ENCODE measurements around the gene ABCC3. TPM values are rescaled to one million over a fixed set of nuclear protein-coding genes. Genes with fewer than 3 reads are reported as not detected.

The ABCC3 gene, protein sequence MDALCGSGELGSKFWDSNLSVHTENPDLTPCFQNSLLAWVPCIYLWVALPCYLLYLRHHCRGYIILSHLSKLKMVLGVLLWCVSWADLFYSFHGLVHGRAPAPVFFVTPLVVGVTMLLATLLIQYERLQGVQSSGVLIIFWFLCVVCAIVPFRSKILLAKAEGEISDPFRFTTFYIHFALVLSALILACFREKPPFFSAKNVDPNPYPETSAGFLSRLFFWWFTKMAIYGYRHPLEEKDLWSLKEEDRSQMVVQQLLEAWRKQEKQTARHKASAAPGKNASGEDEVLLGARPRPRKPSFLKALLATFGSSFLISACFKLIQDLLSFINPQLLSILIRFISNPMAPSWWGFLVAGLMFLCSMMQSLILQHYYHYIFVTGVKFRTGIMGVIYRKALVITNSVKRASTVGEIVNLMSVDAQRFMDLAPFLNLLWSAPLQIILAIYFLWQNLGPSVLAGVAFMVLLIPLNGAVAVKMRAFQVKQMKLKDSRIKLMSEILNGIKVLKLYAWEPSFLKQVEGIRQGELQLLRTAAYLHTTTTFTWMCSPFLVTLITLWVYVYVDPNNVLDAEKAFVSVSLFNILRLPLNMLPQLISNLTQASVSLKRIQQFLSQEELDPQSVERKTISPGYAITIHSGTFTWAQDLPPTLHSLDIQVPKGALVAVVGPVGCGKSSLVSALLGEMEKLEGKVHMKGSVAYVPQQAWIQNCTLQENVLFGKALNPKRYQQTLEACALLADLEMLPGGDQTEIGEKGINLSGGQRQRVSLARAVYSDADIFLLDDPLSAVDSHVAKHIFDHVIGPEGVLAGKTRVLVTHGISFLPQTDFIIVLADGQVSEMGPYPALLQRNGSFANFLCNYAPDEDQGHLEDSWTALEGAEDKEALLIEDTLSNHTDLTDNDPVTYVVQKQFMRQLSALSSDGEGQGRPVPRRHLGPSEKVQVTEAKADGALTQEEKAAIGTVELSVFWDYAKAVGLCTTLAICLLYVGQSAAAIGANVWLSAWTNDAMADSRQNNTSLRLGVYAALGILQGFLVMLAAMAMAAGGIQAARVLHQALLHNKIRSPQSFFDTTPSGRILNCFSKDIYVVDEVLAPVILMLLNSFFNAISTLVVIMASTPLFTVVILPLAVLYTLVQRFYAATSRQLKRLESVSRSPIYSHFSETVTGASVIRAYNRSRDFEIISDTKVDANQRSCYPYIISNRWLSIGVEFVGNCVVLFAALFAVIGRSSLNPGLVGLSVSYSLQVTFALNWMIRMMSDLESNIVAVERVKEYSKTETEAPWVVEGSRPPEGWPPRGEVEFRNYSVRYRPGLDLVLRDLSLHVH (N-terminal part only)
- total RNA-seq (2014; rRNA removed; shearing (Covaris generic)) = 10.4 and 14.3 TPM in 2 replicates

DNA sequence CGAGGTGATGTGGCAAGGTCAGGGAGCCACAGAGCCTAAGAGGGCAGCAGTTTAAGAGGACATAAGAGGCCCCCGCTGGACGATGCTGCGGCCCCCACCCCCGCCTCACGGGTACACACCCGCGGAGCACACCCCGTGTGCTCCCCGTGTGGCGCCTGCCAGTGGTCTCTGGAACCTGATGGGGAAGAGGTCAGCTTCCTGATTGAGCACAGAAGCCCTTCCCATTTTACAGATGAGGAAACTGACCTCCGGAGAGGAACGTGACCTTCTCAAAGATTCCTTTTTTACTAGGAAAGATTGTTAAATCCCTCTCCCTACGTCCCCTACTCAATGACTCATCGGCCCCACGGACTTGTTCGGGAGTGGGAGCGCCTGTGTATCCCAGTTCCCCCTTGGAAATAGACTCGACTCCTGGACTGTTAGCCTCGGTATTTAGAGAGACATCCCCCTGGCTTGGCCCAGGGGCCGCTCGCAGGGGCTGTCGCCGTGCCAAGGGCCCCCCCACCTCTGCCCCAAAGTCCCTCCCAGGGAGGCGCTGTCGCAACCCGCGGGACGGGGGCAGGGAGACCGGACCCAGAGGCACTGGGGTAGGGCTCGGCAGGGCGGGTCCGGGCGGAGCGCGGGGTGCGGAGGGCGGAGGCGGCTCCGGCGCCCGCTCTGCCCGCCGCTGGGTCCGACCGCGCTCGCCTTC lies at the start of gene ABCC3:
ABCC3 (plus strand) TSS at position 658 of the 691 bp plus-strand sequence. CDS start 56 bp downstream, outside the sequence.
- peak; percentile 58 for DNase-seq (ENCODE audit: low read depth)

- DNase-seq (ENCODE audit: low read depth) = no peak
Measured at GRCh38 chr17:50585346-50585745, 49.3 kb upstream of the ABCC3 start.

GRCh38 chr17:50585891-50586290 lies 48.8 kb upstream of the ABCC3 start:
- no peak for DNase-seq (ENCODE audit: low read depth)

GRCh38 chr17:50586421-50587247 lies 48.0 kb upstream of the ABCC3 start:
- DNase-seq (ENCODE audit: low read depth) = no peak

- no peak for DNase-seq (ENCODE audit: low read depth)
Measured at GRCh38 chr17:50587571-50587970, 47.1 kb upstream of the ABCC3 start.

DNA sequence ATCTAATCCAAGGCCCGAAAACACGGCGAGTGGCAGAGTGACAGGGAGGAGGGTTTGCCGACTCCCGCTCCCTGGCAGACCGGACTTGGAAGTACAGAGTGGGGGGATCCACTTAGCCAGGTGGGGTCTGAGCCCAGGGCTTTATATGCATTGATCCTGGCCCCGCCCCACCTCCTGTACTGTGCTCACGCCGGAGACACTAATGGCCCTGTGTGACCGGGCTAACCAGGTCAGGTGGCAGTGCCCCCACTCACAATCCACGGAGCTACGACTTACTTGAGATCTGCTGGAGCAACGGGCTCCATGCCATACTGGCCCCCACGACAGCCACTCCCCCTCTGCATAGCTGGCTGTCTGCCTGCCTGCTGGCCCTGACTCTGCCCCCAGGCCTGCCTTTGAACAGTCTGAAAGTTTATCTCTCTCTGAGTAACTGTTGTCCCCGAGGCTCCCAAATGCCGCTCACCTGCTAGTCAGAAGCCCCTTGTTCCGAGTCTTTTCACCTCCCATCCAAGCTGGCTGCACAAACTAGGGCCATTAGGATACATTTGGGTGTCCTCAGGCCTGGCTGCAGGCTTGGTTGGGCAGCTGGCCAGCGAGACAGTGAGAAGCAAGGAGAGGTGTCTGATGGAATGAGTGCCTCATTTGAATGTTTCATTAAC lies 46.2 kb upstream of the ABCC3 start:
- no peak for DNase-seq (ENCODE audit: low read depth)

GRCh38 chr17:50589095-50589705 lies 45.5 kb upstream of the ABCC3 start:
- no peak for DNase-seq (ENCODE audit: low read depth)

DNA sequence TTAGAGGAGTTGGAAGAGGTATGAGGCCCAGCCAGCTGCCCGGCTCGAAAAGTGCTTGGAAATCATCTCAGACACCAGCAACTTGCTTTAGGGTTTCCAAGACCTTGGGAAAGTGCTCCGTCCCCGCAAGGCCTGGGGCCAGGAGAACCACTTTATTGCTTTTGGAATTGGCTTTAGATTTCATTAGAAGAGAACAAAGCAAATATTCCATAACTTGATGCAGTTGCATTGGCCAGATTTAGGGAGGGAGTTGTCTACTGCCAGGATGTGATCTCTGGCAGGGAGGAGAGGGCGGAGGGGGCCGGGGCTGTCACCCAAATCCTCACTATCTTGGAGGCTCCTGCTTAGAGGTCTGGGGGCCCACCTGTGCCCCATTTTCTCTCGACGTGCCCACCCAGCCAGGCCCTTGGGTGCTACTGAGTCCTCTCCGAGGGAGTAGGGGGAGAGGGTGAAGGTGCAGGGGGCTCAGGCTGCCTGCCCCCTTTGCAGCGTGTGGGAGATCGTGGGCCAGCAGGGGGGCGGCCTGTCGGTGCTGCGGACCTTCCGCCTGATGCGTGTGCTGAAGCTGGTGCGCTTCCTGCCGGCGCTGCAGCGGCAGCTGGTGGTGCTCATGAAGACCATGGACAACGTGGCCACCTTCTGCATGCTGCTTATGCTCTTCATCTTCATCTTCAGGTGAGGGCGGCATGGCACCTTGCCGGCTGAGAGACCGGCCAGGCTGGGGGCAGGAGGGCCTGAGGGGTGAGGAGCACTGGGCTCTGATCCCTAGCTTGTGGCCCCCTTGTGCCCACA lies 43.5 kb upstream of the ABCC3 start:
- no peak for DNase-seq (ENCODE audit: low read depth)

GRCh38 chr17:50593321-50593720 lies 41.4 kb upstream of the ABCC3 start:
- no peak for DNase-seq (ENCODE audit: low read depth)

DNA sequence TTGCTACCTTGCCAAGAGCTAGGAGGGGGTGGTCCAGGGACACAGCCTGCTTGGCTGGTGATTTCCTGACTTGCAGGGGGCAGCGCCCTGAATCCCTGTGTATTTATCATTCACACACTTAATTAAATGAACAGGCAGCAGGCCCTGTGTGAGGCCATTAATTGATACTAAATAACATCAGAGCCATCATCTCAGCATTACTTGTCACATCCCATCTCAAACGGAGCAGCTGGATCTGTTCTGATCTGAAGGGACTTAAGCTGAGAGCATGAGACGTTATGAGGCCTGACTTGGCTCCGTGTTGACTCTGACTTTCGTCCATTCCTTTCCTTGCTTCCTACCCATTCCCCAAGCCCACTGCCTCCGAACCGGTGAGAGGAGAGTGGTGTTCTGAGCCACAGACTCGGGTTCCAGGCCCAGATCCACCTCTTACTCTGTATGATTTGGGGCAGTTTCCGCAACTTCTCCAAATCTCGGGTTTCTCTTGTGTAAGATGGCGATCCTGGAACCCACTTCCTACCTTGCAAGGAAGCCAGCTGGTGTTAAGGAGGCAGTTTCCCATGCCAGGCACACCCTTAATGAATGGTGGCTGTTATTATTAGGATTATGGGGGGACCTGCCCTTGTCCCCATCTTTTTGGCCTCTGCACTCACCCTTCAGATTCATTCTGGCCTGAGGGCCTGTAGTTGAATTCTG lies 40.4 kb upstream of the ABCC3 start:
- no peak for DNase-seq (ENCODE audit: low read depth)

DNA sequence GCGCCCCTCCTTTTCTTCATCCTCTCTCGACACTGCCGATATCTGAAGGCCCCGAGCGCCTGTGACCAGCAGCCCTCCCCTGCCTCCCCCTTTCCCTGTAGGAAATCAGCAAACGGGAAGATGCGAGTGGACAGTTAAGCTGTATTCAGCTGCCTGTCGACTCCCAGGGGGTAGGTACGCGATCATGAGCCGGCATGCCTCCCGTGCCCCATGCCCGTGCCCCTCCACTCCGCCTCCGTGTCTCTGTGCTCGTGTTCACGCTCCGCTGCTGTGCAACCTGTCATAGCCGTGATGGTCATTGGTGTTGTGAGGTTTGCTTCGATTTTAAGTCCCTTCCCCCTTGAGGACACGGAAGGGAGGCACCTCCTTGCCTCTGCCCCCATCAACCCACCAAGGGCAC lies 39.8 kb upstream of the ABCC3 start:
- DNase-seq (ENCODE audit: low read depth) = no peak

DNA sequence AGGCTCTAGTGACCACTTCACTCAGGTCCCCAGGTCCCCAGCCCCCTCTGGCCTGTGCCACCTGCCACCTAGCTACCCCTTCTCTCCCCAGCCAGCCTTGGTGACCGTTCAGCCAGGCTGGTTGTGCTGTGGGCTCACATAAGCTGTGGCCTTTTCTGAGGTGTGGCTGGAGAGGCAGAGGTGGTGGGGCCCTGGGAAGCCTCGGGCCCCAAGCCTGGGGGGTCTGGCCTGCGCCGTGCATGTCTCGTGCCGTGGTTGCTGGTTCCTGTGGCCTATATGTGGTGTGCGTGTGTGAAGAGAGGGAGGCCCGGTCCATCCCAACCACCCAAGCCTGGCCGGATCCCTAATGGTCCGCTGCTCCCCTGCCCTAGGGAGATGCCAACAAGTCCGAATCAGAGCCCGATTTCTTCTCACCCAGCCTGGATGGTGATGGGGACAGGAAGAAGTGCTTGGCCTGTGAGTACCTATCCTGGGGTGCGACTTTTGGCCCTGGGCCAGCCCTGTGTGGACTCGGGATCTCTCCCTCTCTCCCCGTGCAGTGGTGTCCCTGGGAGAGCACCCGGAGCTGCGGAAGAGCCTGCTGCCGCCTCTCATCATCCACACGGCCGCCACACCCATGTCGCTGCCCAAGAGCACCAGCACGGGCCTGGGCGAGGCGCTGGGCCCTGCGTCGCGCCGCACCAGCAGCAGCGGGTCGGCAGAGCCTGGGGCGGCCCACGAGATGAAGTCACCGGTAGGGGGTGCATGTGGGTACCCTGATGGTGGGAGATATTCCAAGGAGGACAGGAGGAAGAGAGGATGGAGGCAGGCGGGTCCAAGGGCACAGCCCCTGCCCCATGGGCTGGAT lies 38.3 kb upstream of the ABCC3 start:
- DNase-seq (ENCODE audit: low read depth) = no peak

- DNase-seq (ENCODE audit: low read depth) = no peak
Measured at GRCh38 chr17:50598487-50598886, 36.2 kb upstream of the ABCC3 start.

DNA sequence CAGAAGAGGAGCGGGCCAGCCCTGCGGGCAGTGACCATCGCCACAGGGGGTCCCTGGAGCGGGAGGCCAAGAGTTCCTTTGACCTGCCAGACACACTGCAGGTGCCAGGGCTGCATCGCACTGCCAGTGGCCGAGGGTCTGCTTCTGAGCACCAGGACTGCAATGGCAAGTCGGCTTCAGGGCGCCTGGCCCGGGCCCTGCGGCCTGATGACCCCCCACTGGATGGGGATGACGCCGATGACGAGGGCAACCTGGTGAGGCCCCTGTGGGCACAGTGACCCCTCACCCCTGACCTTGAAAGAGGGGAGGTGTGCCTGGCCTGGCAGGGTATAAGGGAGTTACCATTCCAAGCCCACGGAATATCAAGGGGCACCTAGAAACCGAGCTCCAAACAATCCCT lies 35.1 kb upstream of the ABCC3 start:
- DNase-seq (ENCODE audit: low read depth) = no peak

GRCh38 chr17:50601823-50602375 lies 32.8 kb upstream of the ABCC3 start:
- no peak for DNase-seq (ENCODE audit: low read depth)

DNA sequence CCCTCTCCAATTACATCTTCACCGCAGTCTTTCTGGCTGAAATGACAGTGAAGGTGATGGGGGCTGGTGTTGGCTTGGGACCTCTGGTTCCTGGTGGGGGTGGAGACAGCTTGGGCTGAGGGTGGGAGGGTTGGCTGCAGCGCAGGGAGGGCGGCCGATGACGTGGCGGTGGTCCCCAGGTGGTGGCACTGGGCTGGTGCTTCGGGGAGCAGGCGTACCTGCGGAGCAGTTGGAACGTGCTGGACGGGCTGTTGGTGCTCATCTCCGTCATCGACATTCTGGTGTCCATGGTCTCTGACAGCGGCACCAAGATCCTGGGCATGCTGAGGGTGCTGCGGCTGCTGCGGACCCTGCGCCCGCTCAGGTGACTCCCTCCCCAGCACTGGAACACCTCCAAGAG lies 31.8 kb upstream of the ABCC3 start:
- DNase-seq (ENCODE audit: low read depth) = no peak

DNA sequence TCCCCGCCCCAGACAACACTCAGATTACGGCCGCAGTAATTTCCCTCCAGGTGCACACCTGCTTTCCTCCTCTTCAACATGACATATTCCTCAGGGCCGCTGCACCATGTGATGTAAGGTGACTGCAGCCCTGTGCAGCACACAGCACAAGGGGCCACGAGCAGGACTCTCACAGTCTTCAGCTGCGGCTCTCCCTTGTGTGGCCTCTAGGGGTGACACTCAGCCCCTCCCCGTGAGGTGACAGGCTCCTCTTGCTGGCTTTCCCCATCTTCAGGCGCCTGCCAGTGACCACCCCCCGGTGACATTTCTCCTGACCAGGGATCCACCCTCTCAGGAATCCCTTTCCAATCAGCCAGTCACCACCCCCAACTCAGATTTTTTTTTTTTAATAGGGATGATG lies 31.3 kb upstream of the ABCC3 start:
- DNase-seq (ENCODE audit: low read depth) = no peak

Measured in Daoy (cell line).